Endothelial cell of umbilical vein (primary cell): Measurements from ENCODE around the gene RARA. TPM values are rescaled to one million over a fixed set of nuclear protein-coding genes. Genes with fewer than 3 reads are reported as not detected.

ENCODE experiments used
- BruUV-seq: library from RNA; stranded (reverse); fragments of 400-500 nt; replicated peaks from 2 replicates; lab custom pipeline; 2021; lab: Mats Ljungman, UMichigan
- CTCF ChIA-PET: fragments of 300-600, 350-600 bp; sonication (Branson Sonifier 250); formaldehyde crosslinking; loops from one replicate; lab custom pipeline; 2021; ENCODE audit warnings: antibody characterized with exemption, inconsistent platforms; lab: Charles Lee
- POLR2A ChIA-PET: fragments of 300-600, 350-600 bp; sonication (Branson Sonifier 250); formaldehyde crosslinking; loops from one replicate; lab custom pipeline; 2021; ENCODE audit warnings: antibody characterized with exemption, inconsistent platforms; lab: Charles Lee
- DNase-seq: peaks from one replicate; pipeline ENCODE4 v3.0.0-alpha.2; 2011; ENCODE audit warnings: low read depth, low spot score
- FAIRE-seq: peaks from 2 replicates; lab custom pipeline; 2011; peaks lifted over from hg19 to GRCh38; lab: Jason Lieb, UNC
- H2AFZ ChIP-seq: 2 replicates; pipeline ENCODE4 v1.6.0; 2012; ENCODE audit warnings: low read depth, low read length, control low read depth, inconsistent platforms
- H3K27ac ChIP-seq: 2 replicates; pipeline ENCODE4 v1.5.1; 2011; ENCODE audit warnings: low read depth, mild to moderate bottlenecking, control low read depth, low read length, moderate library complexity; ENCODE audit not compliant: insufficient read depth
- H3K27me3 ChIP-seq, 2 experiments: 2 replicates each; pipeline versions ENCODE4 v1.6.0 to v1.6.1; 2011; ENCODE audit warnings: low read length in 2 of 2, mixed read lengths in 1 of 2; ENCODE audit not compliant: control insufficient read depth in 2 of 2, insufficient read depth in 2 of 2
- H3K36me3 ChIP-seq, 2 experiments: 2 replicates in 1 of 2; 3 replicates in 1 of 2; pipeline ENCODE4 v1.5.1; 2011; ENCODE audit warnings: low read length in 2 of 2, mild to moderate bottlenecking in 1 of 2, moderate library complexity in 1 of 2; ENCODE audit not compliant: control insufficient read depth in 2 of 2, insufficient read depth in 2 of 2; ENCODE audit errors: extremely low read depth in 1 of 2
- H3K4me1 ChIP-seq: 3 replicates; pipeline ENCODE4 v1.5.1; 2011; ENCODE audit warnings: mild to moderate bottlenecking, low read length; ENCODE audit not compliant: control insufficient read depth, insufficient read depth; ENCODE audit errors: extremely low read depth
- H3K4me2 ChIP-seq: 2 replicates; pipeline ENCODE4 v1.6.1; 2011; ENCODE audit warnings: low read length, control low read depth, mixed read lengths; ENCODE audit not compliant: insufficient read depth
- H3K4me3 ChIP-seq, 3 experiments: fragments of 200-600 bp in 1 of 3; sonication (generic), shearing (Covaris generic) in 1 of 3; replicated peaks in 1 of 3; 2 replicates each; pipeline ENCODE4 v1.5.1; 2011 to 2016; ENCODE audit warnings: control low read depth in 3 of 3, low read length in 3 of 3, mild to moderate bottlenecking in 2 of 3, inconsistent platforms in 1 of 3, low read depth in 1 of 3, moderate library complexity in 1 of 3; ENCODE audit not compliant: insufficient read depth in 1 of 3
- H3K79me2 ChIP-seq: 2 replicates; pipeline ENCODE4 v1.6.0; 2012; ENCODE audit warnings: low read length, inconsistent platforms; ENCODE audit not compliant: control insufficient read depth, insufficient read depth
- H3K9ac ChIP-seq: replicated peaks from 2 replicates; pipeline ENCODE3; 2011; ENCODE audit warnings: low read length, control low read depth; ENCODE audit not compliant: insufficient read depth; ENCODE audit errors: extremely low read depth
- H3K9me1 ChIP-seq: replicated peaks from 3 replicates; pipeline ENCODE4 v1.6.0; 2011; ENCODE audit warnings: mild to moderate bottlenecking, low read length; ENCODE audit not compliant: control insufficient read depth, insufficient read depth; ENCODE audit errors: extremely low read depth
- H3K9me3 ChIP-seq: replicated peaks from 2 replicates; pipeline ENCODE4 v1.5.1; 2012; ENCODE audit warnings: low read length, inconsistent platforms; ENCODE audit not compliant: control insufficient read depth, insufficient read depth
- H4K20me1 ChIP-seq: replicated peaks from 2 replicates; pipeline ENCODE3; 2011; ENCODE audit warnings: mild to moderate bottlenecking, low read length; ENCODE audit not compliant: control insufficient read depth, insufficient read depth; ENCODE audit errors: extremely low read depth
- EZH2 ChIP-seq: IDR thresholded peaks from 2 replicates; pipeline ENCODE4 v1.6.1; 2012; ENCODE audit warnings: borderline replicate concordance, low read depth, mild to moderate bottlenecking, moderate library complexity, low read length, inconsistent platforms; ENCODE audit not compliant: severe bottlenecking
- FOS ChIP-seq: IDR thresholded peaks from 2 replicates; pipeline ENCODE4 v1.6.1; 2011; ENCODE audit warnings: mild to moderate bottlenecking, low read length, moderate library complexity, borderline replicate concordance; ENCODE audit not compliant: insufficient read depth
- GATA2 ChIP-seq: IDR thresholded peaks from 2 replicates; pipeline ENCODE4 v1.7.0; 2011; ENCODE audit warnings: low read depth, mild to moderate bottlenecking, moderate library complexity, mixed read lengths, low read length; ENCODE audit not compliant: insufficient read length, insufficient read depth
- JUN ChIP-seq: IDR thresholded peaks from 2 replicates; pipeline ENCODE4 v1.6.1; 2011; ENCODE audit warnings: borderline replicate concordance, low read depth; ENCODE audit not compliant: insufficient read length, insufficient read depth
- MYC ChIP-seq: IDR thresholded peaks from one replicate; pipeline ENCODE4 v1.6.1; 2011; ENCODE audit warnings: mild to moderate bottlenecking, low read depth, low read length
- POLR2A ChIP-seq: IDR thresholded peaks from 2 replicates; pipeline ENCODE4 v1.6.1; 2012; ENCODE audit warnings: low read depth, mild to moderate bottlenecking, control low read depth, low read length
- POLR2AphosphoS5 ChIP-seq: IDR thresholded peaks from 2 replicates; pipeline ENCODE4 v1.6.1; 2012; ENCODE audit warnings: low read depth, mild to moderate bottlenecking, control low read depth, low read length, moderate library complexity; ENCODE audit not compliant: insufficient read depth
- dilution Hi-C: fragments of 300-500 bp; cut with MboI; formaldehyde crosslinking; loops from one replicate; pipeline ENCODE4 v1.15.0; 2019; ENCODE audit warnings: low sequenced_read_pairs; ENCODE audit not compliant: extremely low pct_ligation_motif_present
- intact Hi-C: fragments of 100-400 bp; cut with micrococcal nuclease; formaldehyde crosslinking; loops from one replicate; pipeline ENCODE4 v1.10.0; 2022
- polyA plus RNA-seq, 4 experiments: library from polyadenylated mRNA; depleted of rRNA in 3 of 4; stranded (reverse) in 3 of 4; unstranded in 1 of 4; fragments of >200 nt; gene quantifications; 2 replicates each; pipeline versions ENCODE4 v1.2.1 to v1.2.3, GENCODE V29; 2011 to 2012; ENCODE audit warnings: missing spikeins in 1 of 4
- total RNA-seq: library from RNA; stranded (reverse); gene quantifications from 2 replicates; pipeline ENCODE4 v1.2.3, GENCODE V29; 2021
- TF ChIP-seq, protein P1 (sequence below): IDR thresholded peaks from 2 replicates; pipeline ENCODE4 v1.6.1; 2011; ENCODE audit not compliant: insufficient read depth, insufficient read length
- TF ChIP-seq, protein P2 (sequence below), 2 donors: IDR thresholded peaks; 1 replicate in 1 of 2; 2 replicates in 1 of 2; pipeline ENCODE4 v1.5.1; 2011; ENCODE audit warnings: low read length in 2 of 2, mild to moderate bottlenecking in 2 of 2, moderate library complexity in 2 of 2, control low read depth in 1 of 2, inconsistent platforms in 1 of 2, low read depth in 1 of 2; ENCODE audit not compliant: insufficient read depth in 1 of 2; ENCODE audit errors: extremely low read depth in 1 of 2

RARA gene
- total and polyA plus RNA-seq, 2 donors (not counting 3 experiments of a cell fraction or from before 2014, with no cell fraction given), result 11.9 to 37.8 TPM

DNA sequence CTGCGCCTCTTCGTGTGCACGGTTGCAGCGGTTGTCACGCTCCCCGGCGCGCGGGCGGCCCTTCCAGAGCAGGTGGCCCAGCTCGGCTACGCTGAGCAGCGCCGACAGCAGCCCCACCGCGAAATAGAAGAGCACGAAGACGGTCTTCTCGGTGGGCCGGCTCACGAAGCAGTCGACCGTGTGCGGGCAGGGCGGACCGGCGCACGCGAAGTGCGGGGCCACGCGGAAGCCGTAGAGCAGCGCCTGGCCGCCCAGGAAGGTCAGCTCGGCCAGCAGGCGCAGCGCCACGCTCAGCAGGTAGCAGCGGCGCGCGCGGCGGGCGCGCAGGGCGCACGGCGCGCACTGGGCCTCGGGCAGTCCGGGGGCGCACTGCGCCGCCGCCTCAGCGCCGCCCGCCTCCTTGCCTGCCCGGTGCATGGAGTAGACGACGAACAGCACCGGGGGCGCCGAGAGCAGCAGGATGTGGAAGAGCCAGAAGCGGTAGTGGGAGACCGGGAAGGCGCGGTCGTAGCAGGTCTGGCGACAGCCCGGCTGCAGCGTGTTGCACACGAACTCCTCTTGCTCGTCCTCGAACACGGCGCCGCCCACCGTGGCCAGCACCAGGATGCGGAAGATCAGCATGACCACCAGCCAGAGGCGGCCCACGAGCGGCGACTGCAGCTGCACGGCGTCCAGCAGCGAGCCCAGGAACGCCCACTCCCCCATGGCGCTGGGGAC is 54.3 kb downstream of the RARA start:
- Histone ChIP-seq H3K36me3 (no peaks in the 10 kb centered on the region), H3K4me3 (peak overlapping the region in 2 of 3 experiments; percentile 41 to 53), H3K4me2 (peak overlapping the region; percentile 46), H4K20me1 (no peaks in the 10 kb centered on the region), H3K27me3 (no peaks in the 10 kb centered on the region), H3K79me2 (no peaks in the 10 kb centered on the region), H3K9ac (peak overlapping the region; percentile 1), H2AFZ (peak overlapping the region; percentile 82), H3K4me1 (peaks cover 7% of the 10 kb centered on the region), H3K9me1 (no peaks in the 10 kb centered on the region), H3K27ac (no peak overlapping the region), H3K9me3 (no peaks in the 10 kb centered on the region)
- FAIRE-seq (no peak), DNase-seq (peak; percentile 35)
- intact Hi-C loops (no loop called here), dilution Hi-C loops (no loop called here)
- ChIA-PET POLR2A (no interaction called here), CTCF (interaction anchor here (0.9 to 18.3 kb wide), 14 partner anchors 8 to 1303 kb away, joined by 3 to 530 read pairs (median 5); partner anchors contain the start of genes IGFBP4, RARA and TOP2A)
- BruUV-seq, result no TSS peak
- TF ChIP-seq JUN (no peak), GATA2 (no peak), POLR2A (peak; percentile 17), POLR2AphosphoS5 (no peak)

DNA sequence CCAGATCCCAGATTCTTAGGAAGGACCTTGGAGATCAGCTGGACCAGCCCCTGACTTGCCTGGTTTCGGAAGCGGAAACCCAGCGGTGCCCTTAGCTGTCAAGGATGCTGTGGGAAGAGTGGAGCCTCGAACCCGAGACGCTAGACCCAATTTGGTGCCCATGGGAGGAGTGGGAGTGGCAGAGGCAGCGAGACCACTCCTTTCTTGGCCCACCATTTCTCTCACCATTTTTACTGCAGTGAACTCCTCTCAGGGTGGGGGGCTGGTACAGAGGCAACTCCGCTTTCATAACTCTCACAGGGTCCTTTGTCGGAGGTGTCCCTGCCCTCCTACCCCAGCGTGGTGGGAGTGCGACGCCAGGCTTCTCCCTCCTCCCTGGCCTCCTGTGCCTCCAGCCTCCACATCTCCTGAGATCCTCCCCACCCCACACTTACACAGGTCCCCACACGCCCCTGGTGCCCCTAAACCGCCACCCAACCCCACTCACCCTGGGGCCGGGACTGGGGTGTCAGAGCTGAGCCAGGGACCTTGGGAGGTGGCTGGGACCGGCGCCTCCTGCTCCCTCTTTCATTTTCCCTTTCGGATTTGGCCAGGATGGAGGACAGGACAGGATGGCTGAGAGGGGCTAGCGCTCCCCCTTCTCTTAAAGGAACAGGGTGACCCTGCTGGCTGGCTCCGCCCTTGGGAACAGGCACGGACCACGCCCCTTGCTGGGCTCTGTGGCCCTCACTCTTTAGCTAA is 55.3 kb downstream of the RARA start, which contains the start of gene GJD3:
Gene GJD3, minus strand, starts transcription at position 617 of the 741 bp plus-strand sequence. CDS start 922 bp downstream, outside the sequence.
- ChIA-PET CTCF (interaction anchor here (1.2 to 18.3 kb wide), 8 partner anchors 10 to 196 kb away, joined by 3 to 530 read pairs (median 12); partner anchors contain the start of genes IGFBP4 and RARA), POLR2A (no interaction called here)
- Histone ChIP-seq H4K20me1 (no peaks in the 10 kb centered on the region), H3K9me1 (no peaks in the 10 kb centered on the region), H3K27me3 (no peaks in the 10 kb centered on the region), H3K4me3 (peak within 1 kb of the TSS in 2 of 3 experiments; percentile 41 to 53), H3K9me3 (no peaks in the 10 kb centered on the region), H3K36me3 (no peaks in the 10 kb centered on the region), H3K4me2 (peak within 1 kb of the TSS; percentile 46), H3K4me1 (peaks cover 7% of the 10 kb centered on the region), H3K9ac (no peak within 1 kb of the TSS), H2AFZ (peak within 1 kb of the TSS; percentile 82), H3K27ac (no peak within 1 kb of the TSS), H3K79me2 (no peaks in the 10 kb centered on the region)
- intact Hi-C loops (no loop called here), dilution Hi-C loops (no loop called here)
- BruUV-seq, result no TSS peak
- DNase-seq (no peak), FAIRE-seq (no peak)
- TF ChIP-seq FOS (no peak), GATA2 (no peak), POLR2AphosphoS5 (no peak), JUN (no peak), EZH2 (no peak), POLR2A (no peak), MYC (no peak)
- TF ChIP-seq, protein P1, sequence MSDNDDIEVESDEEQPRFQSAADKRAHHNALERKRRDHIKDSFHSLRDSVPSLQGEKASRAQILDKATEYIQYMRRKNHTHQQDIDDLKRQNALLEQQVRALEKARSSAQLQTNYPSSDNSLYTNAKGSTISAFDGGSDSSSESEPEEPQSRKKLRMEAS, result no peak
- TF ChIP-seq, protein P2, sequence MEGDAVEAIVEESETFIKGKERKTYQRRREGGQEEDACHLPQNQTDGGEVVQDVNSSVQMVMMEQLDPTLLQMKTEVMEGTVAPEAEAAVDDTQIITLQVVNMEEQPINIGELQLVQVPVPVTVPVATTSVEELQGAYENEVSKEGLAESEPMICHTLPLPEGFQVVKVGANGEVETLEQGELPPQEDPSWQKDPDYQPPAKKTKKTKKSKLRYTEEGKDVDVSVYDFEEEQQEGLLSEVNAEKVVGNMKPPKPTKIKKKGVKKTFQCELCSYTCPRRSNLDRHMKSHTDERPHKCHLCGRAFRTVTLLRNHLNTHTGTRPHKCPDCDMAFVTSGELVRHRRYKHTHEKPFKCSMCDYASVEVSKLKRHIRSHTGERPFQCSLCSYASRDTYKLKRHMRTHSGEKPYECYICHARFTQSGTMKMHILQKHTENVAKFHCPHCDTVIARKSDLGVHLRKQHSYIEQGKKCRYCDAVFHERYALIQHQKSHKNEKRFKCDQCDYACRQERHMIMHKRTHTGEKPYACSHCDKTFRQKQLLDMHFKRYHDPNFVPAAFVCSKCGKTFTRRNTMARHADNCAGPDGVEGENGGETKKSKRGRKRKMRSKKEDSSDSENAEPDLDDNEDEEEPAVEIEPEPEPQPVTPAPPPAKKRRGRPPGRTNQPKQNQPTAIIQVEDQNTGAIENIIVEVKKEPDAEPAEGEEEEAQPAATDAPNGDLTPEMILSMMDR (IDR thresholded peaks at IDR 0.05; ENCODE audit: extremely low read depth in 1 of 2, insufficient read depth in 1 of 2, low read depth in 1 of 2, low read length in 2 of 2), result no peak
